NB4 (cell line): ENCODE data around the gene IFT122.

Experiments used
- POLR2A ChIP-seq: IDR thresholded peaks from 2 replicates; pipeline ENCODE4 v1.6.1; 2011; ENCODE audit warnings: mild to moderate bottlenecking; ENCODE audit not compliant: insufficient read length; ENCODE audit errors: extremely low read depth
- TF ChIP-seq, protein P1 (sequence below): IDR thresholded peaks from one replicate; pipeline ENCODE4 v1.5.1; 2012; ENCODE audit warnings: low read depth, low read length

DNA sequence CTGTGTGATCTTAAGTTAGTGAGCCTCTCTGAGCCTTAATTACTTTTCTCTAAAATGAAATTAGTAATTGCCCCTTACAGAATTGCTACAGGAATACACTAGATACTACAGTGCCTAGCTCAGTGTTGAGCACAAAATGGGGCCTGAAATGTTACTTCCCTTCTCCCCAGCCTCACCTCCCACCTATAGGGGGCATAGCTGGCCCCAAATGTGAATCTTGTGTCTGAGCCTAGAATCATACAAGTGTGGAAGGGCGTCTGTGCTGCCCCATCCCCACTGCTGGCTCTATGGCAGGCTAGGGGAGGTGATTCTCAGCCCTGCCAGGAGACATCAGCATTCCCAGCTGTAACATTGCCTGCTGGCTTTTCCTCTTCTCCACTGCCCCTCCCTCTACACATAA lies 42.7 kb downstream of the IFT122 start:
- TF ChIP-seq, protein P1, sequence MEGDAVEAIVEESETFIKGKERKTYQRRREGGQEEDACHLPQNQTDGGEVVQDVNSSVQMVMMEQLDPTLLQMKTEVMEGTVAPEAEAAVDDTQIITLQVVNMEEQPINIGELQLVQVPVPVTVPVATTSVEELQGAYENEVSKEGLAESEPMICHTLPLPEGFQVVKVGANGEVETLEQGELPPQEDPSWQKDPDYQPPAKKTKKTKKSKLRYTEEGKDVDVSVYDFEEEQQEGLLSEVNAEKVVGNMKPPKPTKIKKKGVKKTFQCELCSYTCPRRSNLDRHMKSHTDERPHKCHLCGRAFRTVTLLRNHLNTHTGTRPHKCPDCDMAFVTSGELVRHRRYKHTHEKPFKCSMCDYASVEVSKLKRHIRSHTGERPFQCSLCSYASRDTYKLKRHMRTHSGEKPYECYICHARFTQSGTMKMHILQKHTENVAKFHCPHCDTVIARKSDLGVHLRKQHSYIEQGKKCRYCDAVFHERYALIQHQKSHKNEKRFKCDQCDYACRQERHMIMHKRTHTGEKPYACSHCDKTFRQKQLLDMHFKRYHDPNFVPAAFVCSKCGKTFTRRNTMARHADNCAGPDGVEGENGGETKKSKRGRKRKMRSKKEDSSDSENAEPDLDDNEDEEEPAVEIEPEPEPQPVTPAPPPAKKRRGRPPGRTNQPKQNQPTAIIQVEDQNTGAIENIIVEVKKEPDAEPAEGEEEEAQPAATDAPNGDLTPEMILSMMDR: peak; percentile 40
- TF ChIP-seq POLR2A: no peak
